OCI-LY7 (cell line): ENCODE data around the gene FLRT2.

Source experiments
- EZH2phosphoT487 ChIP-seq: fragments of 200-600 bp; sonication (generic); IDR thresholded peaks from 2 replicates; pipeline ENCODE4 v1.6.1; 2018; ENCODE audit warnings: low read depth, borderline replicate concordance, mild to moderate bottlenecking, mixed run types, antibody characterized with exemption, low read length, moderate library complexity, mixed read lengths
- TF ChIP-seq, protein P1 (sequence below): fragments of 200-600 bp; sonication (generic); conservative IDR thresholded peaks from 2 replicates; pipeline ENCODE4 v1.5.1; 2014; ENCODE audit warnings: mild to moderate bottlenecking, antibody characterized with exemption, low read length, moderate library complexity, mixed read lengths

- TF ChIP-seq, protein P1, sequence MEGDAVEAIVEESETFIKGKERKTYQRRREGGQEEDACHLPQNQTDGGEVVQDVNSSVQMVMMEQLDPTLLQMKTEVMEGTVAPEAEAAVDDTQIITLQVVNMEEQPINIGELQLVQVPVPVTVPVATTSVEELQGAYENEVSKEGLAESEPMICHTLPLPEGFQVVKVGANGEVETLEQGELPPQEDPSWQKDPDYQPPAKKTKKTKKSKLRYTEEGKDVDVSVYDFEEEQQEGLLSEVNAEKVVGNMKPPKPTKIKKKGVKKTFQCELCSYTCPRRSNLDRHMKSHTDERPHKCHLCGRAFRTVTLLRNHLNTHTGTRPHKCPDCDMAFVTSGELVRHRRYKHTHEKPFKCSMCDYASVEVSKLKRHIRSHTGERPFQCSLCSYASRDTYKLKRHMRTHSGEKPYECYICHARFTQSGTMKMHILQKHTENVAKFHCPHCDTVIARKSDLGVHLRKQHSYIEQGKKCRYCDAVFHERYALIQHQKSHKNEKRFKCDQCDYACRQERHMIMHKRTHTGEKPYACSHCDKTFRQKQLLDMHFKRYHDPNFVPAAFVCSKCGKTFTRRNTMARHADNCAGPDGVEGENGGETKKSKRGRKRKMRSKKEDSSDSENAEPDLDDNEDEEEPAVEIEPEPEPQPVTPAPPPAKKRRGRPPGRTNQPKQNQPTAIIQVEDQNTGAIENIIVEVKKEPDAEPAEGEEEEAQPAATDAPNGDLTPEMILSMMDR: no peak
- no peak for TF ChIP-seq EZH2phosphoT487
Measured at GRCh38 chr14:85578930-85579329, 49.0 kb downstream of the FLRT2 start.
